ENCODE data around the gene RIOK1.
"Not testable (repeated sequence)": the region's sequence is repeated elsewhere in the genome, so short reads cannot be mapped to it uniquely, and the experiment has no call there.

Gene RIOK1

DNA sequence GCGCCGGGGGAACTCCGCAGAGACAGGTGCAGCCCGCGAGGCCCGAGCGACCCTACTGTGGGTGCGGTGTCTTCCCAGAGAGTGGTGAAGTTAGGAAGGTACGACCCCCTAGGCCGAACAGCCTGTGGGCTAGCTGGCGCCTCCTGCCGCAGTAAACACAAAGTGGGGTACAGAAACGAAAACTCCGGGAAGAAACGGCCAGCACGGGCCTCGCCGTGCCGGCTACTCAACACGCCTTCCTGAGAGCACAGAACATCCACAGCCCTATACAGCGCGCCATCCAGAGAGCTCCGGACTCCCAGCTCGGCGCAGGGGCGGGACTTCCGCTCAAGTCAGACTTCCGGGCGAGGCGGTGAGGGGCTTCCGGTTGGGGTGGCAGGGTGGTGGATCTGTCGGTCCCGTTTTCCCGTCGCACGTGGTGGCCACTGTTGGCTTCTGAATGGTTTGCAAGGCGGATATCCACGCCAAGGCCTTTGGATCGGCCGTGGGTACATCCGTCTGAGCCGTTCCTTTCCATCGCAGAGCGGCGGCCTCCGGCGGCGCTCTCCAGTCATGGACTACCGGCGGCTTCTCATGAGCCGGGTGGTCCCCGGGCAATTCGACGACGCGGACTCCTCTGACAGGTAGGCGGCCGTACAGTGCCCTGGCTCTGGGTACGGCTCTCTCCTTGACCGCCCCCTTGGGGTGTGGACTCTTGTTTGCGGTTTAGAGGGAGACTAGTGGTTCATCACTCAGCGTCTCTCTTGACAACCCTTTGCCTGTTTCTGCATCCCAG lies at the start of gene RIOK1, which contains the start of gene CAGE1:
TSS of gene RIOK1 (plus strand) at position 358 of the 775 bp plus-strand sequence. CDS start at position 553, 195 bp downstream.
TSS of gene CAGE1 (minus strand) at position 292 of the 775 bp plus-strand sequence. CDS start 2,569 bp downstream, outside the sequence.
- DNase-seq (ENCODE audit: low read depth, low spot score): peak; percentile 98

DNA sequence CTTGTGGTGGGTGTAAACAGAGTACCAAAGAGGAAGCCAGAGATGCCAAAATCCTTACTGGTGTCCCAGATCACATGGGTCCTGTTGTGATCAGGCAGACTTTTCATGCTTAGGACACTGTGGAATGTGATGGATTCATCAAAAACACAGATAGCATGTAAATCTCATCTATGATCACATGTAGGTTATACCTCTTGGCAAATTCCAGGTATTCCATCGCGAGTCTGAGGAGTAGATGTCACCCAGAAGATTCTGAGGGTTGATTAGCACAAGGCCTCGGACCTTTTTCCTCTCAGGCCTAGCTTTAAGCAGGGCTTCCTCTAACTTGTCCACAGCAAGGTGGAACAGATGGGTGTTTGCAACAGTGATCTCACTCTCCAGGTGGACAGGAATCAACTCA lies 48.3 kb upstream of the RIOK1 start:
- no peak for DNase-seq (ENCODE audit: low read depth, low spot score)

DNA sequence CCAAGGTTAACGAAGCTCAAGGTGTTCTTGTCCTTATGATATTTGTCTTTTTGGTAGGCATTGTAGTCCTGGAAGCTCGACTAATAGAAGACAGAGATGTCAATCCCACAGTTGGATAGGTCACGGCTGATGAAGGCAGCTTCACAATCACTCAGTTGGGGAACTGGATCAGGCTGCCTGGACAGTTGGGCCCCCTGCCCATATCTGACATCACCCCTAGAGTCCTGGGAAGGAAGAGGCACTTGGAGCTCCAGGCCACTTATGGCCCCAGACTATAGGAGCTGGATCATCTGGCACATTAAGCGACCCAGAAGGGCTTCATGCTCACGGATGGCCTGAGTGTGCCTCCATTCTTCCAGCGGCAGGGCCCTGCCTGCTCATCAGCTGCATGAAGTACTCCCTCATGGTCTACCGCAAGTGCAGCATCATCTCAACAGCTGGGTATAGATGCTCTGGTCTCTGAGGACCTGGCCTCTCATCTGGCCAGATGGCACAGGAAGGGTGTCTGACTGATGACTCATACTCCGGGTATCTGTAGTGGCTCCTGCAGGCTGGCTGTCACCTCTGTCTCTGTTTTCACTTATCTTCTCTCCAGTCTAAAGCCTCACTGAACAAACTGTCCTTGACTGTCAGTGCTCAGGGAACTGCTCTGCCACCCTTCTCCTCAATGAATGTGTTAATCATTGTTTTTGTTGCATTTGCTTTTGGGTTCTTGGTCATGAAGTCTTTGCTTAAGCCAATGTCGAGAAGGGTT lies 47.4 kb upstream of the RIOK1 start:
- no peak for DNase-seq (ENCODE audit: low read depth, low spot score)

DNA sequence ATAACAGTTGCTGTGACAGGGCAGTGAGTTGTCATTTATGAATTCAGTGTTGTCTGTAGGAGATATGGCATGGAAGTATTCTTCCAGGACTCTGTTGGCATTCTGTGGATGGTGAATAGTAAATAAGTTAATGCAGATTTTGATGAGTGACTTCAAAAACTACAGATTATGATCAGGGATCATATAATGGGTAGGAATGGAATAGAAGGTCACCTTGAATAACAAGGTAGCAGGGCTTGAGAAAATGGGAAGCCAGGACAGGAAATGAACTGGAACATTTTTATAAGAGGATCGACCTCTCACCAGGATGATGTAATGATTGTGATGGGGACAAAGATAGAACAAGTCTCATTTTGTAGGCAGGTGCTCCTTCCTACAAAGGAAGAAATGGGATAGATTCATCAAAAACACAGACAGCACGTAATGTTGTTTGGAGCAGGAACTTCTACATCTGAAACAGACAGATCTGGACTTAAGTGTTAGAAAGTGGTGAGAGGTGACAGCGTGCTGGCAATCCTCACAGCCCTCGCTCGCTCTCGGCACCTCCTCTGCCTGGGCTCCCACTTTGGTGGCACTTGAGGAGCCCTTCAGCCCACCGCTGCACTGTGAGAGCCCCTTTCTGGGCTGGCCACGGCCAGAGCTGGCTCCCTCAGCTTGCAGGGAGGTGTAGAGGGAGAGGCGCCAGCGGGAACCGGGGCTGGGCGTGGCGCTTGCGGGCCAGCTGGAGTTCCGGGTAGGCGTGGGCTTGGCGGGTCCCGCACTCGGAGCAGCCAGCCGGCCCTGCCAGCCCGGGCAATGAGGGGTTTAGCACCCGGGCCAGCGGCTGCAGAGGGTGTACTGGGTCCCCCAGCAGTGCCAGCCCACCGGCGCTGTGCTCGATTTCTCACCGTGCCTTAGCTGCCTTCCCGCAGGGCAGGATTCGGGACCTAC lies 45.8 kb upstream of the RIOK1 start:
- no peak for DNase-seq (ENCODE audit: low read depth, low spot score)

DNA sequence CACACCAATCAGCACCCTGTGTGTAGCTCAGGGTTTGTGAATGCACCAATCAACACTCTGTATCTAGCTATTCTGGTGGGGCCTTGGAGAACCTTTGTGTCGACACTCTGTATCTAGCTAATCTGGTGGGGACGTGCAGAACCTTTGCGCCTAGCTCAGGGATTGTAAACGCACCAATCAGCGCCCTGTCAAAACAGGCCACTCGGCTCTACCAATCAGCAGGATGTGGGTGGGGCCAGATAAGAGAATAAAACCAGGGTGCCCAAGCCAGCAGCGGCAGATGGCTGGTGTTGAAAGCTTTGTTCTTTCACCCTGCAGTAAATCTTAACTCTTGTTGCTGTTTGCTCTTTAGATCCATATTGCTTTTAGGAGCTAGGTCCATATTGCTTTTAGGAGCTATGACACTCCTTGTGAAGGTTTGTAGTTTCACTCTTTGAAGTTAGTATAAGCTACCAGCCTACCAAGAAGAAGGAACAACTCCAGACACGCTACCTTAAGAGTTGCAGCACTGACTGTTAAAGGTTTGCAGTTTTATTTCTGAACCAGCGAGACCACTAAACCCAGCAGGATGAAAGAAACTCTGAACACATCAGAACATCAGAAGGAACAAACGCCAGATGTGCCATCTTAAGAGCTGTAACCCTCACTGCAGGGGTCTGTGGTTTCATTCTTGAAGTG lies 44.7 kb upstream of the RIOK1 start:
- not testable (repeated sequence) for DNase-seq (ENCODE audit: low read depth, low spot score)

DNA sequence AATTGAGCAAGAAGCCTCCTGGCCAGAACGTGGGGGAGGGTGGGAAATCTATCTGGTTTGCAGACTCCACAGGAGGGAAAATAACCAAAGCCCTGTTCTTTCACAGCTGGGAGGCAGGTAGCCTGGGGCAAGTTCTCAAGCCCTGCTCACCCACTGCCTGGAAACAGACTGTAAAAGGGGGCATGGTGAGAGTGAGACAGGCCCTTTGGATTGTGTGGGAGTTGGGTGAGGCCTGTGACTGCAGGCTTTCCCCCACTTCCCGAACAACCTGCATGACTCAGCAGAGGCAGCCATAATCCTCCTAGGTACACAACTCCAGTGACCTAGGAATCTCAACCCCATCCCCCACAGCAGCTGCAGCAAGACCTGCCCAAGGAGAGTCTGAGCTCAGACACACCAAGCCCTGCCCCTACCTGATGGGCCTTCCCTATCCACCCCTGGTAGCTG lies 42.0 kb upstream of the RIOK1 start:
- not testable (repeated sequence) for DNase-seq (ENCODE audit: low read depth, low spot score)

DNA sequence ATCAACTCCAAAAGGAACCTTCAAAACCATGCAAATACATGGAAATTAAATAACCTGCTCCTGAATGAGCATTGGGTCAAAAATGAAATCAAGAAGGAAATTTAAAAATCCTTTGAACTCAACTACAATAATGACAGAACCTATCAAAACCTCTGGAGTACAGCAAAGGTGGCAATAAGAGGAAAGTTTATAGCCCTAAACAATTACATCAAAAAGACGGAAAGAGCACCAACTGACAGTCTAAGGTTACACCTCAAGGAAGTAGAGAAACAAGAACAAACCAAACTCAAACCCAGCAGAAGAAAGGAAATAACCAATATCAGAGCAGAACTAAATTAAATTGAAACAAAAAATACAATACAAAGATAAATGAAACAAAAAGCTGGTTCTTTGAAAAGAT lies 39.0 kb upstream of the RIOK1 start:
- not testable (repeated sequence) for DNase-seq (ENCODE audit: low read depth, low spot score)

DNA sequence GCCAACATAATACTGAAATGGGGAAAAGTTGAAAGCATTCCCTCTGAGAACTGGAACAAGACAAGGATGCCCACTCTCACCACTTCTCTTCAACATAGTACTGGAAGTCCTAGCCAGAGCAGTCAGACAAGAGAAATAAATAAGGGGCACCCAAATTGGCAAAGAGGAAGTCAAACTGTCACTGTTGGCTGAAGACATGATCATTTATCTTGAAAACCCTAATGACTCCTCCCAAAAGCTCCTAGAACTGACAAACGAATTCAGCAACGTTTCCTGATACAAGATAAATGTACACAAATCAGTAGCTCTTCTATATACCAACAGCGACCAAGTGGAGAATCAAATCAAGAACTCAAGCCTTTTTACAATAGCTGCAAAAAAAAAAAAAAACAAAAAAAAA lies 37.7 kb upstream of the RIOK1 start:
- DNase-seq (ENCODE audit: low read depth, low spot score): not testable (repeated sequence)

DNA sequence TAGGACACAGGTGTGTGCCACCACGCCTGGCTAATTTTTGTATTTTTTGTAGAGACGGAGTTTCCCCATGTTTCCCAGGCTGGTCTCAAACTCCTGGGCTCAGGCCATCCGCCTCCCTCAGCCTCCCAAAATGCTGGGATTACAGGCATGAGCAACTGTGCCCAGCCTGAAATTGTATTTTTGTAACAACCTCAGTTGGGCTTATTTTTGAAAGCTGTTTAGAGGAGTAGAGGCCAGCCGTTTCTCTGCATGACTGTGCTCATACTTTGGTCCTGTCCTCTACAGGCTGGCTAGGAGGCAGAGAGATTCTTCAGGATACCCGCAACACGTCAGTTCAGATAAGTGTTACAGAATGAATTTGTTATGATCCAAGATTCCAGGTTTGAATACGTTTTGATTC lies 22.2 kb upstream of the RIOK1 start:
- DNase-seq (ENCODE audit: low read depth, low spot score): no peak

DNA sequence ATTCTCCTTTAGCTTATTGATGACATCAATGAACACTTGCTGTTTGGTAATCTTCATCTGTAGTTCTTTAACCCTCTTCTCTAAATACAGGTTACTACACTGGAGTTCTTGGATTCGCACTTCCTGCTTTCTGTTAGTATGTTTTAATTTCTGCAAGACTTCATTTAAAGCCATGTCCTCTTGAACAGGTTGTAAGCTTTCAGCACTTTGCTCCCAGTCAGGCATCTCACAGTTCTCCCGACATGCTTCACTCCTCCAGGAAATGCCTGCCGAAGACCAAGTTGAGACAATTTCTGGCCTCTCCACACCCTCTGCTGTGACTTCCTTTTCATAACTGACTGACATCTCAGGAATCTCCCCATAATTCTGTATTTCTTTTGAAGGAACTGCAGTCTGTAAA lies 15.9 kb upstream of the RIOK1 start:
- DNase-seq (ENCODE audit: low read depth, low spot score): no peak

DNA sequence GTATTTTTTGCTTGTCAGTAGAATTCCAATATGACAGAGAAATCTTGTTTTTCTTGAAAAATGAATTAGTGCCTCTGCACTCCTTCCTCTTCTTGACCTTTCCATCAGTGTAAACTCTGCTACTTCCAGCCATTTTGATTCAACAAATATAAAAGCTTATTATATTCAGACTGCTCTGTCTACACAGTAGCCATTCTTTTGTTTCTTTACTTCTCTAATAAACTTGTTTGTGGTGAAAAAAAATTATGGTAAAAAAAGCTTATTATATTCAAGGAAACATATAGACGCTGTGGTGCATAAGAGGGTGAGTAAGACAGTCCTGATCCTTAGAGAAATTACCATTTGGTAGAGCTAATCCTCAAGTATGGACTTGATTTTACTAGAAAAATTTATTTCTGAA lies 11.6 kb upstream of the RIOK1 start:
- no peak for DNase-seq (ENCODE audit: low read depth, low spot score)

DNA sequence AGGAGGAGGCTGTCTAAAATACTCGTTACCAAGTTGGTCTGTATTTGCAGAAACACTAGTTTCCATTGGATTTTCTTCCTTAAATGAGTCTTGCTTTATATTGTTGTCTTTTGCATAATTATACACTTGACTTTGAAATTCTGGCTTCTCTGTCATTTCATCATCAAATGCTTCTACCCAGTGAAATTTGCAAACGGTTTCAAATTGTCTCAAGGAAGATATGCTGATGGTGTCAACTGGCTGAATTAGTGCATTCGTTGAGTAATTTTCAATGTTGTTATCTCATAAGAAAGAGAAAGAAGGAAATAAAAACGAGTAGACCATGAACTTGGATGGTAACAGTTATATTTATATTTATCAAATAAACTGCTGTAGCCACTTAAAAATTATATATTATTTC lies 10.9 kb upstream of the RIOK1 start:
- DNase-seq (ENCODE audit: low read depth, low spot score): no peak

DNA sequence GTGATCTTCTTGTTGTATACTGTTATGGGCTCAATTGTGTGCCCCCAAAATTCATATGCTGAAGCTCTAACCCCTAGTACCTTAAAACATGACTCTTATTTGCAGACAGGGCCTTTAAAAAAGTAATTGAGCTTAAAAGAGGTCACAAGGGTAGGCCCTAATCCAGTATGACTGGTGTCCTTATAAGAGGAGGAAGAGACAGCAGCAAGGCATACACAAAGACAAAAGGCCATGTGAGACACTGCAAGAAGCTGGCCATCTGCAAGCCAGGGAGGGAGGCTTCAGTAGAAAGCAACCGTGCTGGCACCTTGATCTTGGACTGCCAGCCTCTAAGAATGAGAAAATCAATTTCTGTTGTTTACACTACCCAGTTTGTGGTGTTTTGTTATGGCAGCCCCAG lies 8.5 kb upstream of the RIOK1 start:
- DNase-seq (ENCODE audit: low read depth, low spot score): no peak

DNA sequence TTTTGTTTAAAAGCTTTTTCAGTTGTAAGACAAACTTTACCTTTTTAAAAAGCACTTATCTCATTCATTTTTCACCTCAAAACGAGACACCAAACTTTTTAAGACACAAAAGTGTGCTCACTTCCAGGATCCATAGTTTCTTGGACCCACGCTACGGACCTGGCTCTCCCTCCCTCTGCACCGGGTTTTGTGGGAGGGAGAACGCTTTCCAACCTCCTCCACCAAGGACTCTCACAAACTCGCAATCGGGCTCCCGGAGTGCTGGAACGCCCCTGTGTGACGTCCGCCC lies 502 bp upstream of the RIOK1 start:
- DNase-seq (ENCODE audit: low read depth, low spot score): no peak

DNA sequence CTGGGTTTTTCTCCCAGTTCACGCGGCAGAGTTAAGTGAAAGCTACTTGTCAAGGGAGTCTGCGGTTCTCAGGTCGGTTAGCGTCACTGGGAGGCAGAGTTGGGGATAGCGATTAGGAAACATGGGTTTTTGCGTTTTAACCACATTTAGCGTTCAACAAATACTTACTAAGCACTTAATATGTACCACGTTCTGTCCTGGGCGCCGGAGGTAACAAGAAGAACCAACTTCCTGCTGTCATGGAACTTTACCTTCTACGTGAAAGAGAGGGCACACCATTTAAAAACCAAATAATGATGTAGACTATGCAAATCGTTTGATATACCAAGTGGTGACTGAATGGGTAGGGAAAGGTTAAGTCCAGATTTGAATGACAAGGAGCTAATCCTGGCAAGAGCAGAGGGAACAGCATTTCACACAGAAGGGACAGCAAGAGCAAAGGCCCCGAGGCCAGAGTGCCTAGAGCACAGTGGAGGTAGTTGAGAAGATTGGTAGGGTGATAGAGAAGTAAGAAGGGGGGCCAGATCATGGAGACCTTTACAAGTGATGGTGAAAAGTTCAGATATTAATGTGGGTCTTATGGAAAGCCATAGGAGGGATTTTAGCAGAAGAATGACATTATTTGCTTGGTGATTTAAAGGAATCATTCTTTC lies 744 bp downstream of the RIOK1 start:
- no peak for DNase-seq (ENCODE audit: low read depth, low spot score)

DNA sequence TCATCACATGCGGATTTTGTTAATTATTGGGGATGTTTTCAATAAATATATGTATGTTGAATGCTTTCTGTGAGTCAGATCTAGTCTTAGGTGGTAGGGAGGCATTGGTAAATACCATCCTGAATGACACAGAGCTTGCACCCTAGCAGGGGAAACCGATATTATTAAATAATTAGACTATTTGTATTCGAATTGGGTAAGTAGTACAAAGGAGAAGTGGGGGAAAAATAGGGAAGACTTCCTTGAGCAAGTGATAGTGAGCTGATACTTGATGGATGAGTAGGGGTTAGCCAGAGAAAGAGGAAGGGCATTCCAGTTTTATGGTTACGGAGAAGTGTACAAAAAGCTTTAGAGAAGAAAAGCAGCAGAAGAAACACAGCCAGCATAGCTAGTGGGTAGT lies 1.5 kb downstream of the RIOK1 start:
- DNase-seq (ENCODE audit: low read depth, low spot score): no peak

DNA sequence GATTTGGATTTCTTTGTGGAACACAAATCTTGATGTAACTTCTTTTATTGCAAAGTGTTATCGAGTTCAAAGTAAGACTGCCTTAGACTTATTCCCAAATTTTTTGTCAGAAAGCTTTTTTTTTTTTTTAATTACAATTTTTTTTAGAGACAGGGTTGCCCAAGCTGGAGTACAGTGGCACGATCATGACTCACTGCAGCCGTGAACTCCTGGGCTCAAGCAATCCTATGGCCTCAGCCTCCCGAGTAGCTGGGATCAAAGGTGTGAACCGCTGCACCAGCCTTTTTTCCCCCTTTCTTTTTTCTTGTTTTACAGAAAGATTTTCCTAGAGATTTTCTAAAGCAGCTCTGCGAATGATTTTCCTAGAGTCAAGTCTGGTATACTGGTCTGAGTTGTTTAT lies 2.8 kb downstream of the RIOK1 start:
- no peak for DNase-seq (ENCODE audit: low read depth, low spot score)

DNA sequence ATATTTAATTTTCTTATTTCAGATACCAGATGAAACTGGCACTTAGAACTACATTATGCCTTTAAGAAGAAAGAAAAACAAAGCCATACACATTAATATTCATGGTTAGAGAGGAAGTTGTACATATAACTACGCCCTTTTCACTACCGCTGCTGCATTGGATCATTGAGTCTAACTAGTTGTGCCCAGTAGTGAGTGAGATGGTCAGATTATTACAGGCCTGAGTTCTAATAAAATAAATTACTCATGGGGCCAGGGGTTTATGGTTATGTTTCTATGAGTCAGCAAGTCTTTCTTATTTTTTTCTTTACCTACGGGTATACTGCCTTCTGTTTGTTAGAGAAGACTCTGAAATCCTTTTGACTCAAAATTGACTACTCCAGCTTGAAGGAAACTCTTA lies 11.5 kb downstream of the RIOK1 start:
- DNase-seq (ENCODE audit: low read depth, low spot score): no peak

DNA sequence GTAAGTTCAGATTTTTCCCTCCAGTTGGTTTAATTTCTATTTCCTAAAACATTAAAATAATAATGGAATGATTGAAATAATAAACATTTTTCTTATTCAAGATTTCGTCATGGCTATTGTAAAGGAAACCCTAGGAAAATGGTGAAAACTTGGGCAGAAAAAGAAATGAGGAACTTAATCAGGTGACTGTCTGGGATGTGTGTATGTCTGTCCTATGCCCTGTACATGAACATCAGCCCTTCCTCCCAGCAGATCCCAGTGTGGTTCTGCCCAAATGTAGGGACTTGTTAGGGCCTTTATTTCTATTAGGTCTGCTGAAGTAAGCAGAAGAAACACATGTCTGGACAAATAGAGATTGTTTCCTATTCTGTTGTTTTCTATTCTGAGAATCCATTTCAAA lies 13.1 kb downstream of the RIOK1 start:
- no peak for DNase-seq (ENCODE audit: low read depth, low spot score)

DNA sequence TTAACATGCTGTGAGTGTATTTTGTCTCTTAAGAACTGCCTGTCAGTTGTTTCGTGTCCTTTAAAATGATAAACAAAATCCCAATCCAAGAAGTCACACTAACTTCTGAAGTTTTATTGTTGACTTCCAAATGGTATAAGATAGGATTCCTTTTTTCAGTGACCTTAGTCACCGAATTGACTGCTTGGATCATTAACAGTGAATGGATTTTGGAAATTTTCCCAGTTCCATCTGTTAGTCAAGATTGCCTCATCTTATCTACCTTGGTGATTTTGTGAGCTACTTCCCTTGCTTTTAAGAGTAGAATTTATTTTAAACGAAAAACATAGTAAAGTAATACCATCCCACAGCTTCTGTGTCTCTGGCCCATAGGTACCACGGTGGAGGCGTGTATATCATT lies 14.9 kb downstream of the RIOK1 start:
- no peak for DNase-seq (ENCODE audit: low read depth, low spot score)

DNA sequence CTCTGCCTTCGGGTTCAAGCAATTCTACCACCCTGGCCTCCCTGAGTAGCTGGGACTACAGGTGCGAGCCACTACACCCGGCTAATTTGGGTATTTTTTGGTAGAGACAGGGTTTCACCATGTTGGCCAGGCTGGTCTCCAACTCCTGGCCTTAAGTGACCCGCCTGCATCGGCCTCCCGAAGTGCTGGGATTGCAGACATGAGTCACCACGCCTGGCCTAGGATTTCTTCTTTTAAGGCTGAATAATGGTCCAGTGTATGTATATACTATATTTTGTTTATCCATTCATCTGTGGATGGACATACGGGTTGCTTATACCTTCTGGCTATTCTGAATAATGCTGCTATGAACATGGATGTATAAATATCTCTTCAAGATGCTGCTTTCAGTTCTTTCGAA lies 17.1 kb downstream of the RIOK1 start:
- DNase-seq (ENCODE audit: low read depth, low spot score): no peak
